H1 (cell line): ENCODE measurements around the gene TAF11L11. TPM values are rescaled to one million over a fixed set of nuclear protein-coding genes. Genes with fewer than 3 reads are reported as not detected.
"Not testable (repeated sequence)": the region's sequence is repeated elsewhere in the genome, so short reads cannot be mapped to it uniquely, and the experiment has no call there.

Experiments used
- CTCF ChIA-PET: fragments of 300-600 bp; sonication (Branson Sonifier 250); formaldehyde crosslinking; loops from one replicate; lab custom pipeline; 2021; ENCODE audit not compliant: partially characterized antibody; lab: Charles Lee
- POLR2A ChIA-PET: fragments of 300-600 bp; sonication (Branson Sonifier 250); formaldehyde crosslinking; loops from one replicate; lab custom pipeline; 2021; ENCODE audit warnings: inconsistent platforms; ENCODE audit not compliant: partially characterized antibody; lab: Charles Lee
- DNase-seq, 2 experiments: peaks; one replicate each; pipeline versions ENCODE4 v3.0.0 to v3.0.0-alpha.2; 2010 to 2022; ENCODE audit warnings: low spot score in 2 of 2, low read depth in 1 of 2, mixed read lengths in 1 of 2
- FAIRE-seq: peaks from 2 replicates; lab custom pipeline; 2011; peaks lifted over from hg19 to GRCh38; lab: Jason Lieb, UNC
- H2AFZ ChIP-seq: 2 replicates; pipeline ENCODE4 v1.8.1; 2012; ENCODE audit warnings: low read length, inconsistent platforms
- H2AK5ac ChIP-seq: 2 replicates; pipeline ENCODE4 v1.6.1; 2013; ENCODE audit warnings: low read depth, low read length
- H2BK120ac ChIP-seq: replicated peaks from 2 replicates; pipeline ENCODE3; 2013; ENCODE audit warnings: low read depth, low read length, inconsistent platforms
- H2BK12ac ChIP-seq: 2 replicates; pipeline ENCODE4 v1.6.1; 2013; ENCODE audit warnings: low read depth, low read length
- H2BK15ac ChIP-seq: 2 replicates; pipeline ENCODE4 v1.6.1; 2013; ENCODE audit warnings: low read length
- H2BK20ac ChIP-seq: 2 replicates; pipeline ENCODE4 v1.6.1; 2013; ENCODE audit warnings: low read length
- H2BK5ac ChIP-seq: 2 replicates; pipeline ENCODE4 v1.6.1; 2013; ENCODE audit warnings: low read depth, low read length
- H3K14ac ChIP-seq: 2 replicates; pipeline ENCODE4 v1.6.1; 2013; ENCODE audit warnings: inconsistent platforms; ENCODE audit not compliant: insufficient read length
- H3K18ac ChIP-seq: 2 replicates; pipeline ENCODE4 v1.6.1; 2013; ENCODE audit warnings: low read length; ENCODE audit errors: extremely low read depth
- H3K23ac ChIP-seq: 2 replicates; pipeline ENCODE4 v1.6.1; 2013; ENCODE audit warnings: inconsistent platforms; ENCODE audit not compliant: insufficient read length
- H3K23me2 ChIP-seq: 2 replicates; pipeline ENCODE4 v1.6.1; 2013; ENCODE audit warnings: low read depth, low read length
- H3K27ac ChIP-seq: 2 replicates; pipeline ENCODE4 v1.6.1; 2011; ENCODE audit warnings: low read depth, low read length, inconsistent platforms
- H3K27me3 ChIP-seq, 4 experiments: replicated peaks in 1 of 4; 1 replicate in 1 of 4; 2 replicates in 3 of 4; pipeline versions ENCODE4 v1.6.1 to v1.8.1; 2011 to 2013; ENCODE audit warnings: low read length in 3 of 4, mild to moderate bottlenecking in 3 of 4, inconsistent platforms in 2 of 4, mixed read lengths in 2 of 4, moderate library complexity in 1 of 4; ENCODE audit not compliant: control insufficient read depth in 3 of 4, insufficient read depth in 3 of 4; ENCODE audit errors: extremely low read depth in 1 of 4
- H3K36me3 ChIP-seq, 4 experiments: 2 replicates each; pipeline versions ENCODE4 v1.6.1 to v1.8.1; 2011 to 2013; ENCODE audit warnings: mild to moderate bottlenecking in 4 of 4, low read length in 3 of 4, moderate library complexity in 2 of 4, control low read depth in 1 of 4, inconsistent platforms in 1 of 4; ENCODE audit not compliant: insufficient read depth in 4 of 4, control insufficient read depth in 2 of 4
- H3K4ac ChIP-seq: replicated peaks from 2 replicates; pipeline ENCODE3; 2013; ENCODE audit warnings: low read length, low read depth, mixed read lengths, inconsistent platforms; ENCODE audit not compliant: insufficient read length
- H3K4me1 ChIP-seq, 4 experiments: replicated peaks in 1 of 4; 1 replicate in 1 of 4; 2 replicates in 3 of 4; pipeline versions ENCODE4 v1.6.1 to v1.8.1; 2011 to 2013; ENCODE audit warnings: low read length in 3 of 4, inconsistent platforms in 2 of 4, mixed read lengths in 1 of 4; ENCODE audit not compliant: insufficient read depth in 4 of 4, control insufficient read depth in 3 of 4
- H3K4me2 ChIP-seq, 2 experiments: 2 replicates each; pipeline versions ENCODE4 v1.6.1 to v1.8.1; 2011 to 2013; ENCODE audit warnings: low read depth in 2 of 2, low read length in 2 of 2, control low read depth in 1 of 2, inconsistent platforms in 1 of 2, mild to moderate bottlenecking in 1 of 2; ENCODE audit not compliant: insufficient read depth in 1 of 2
- H3K4me3 ChIP-seq, 4 experiments: fragments of 200-600, 300-600 bp in 1 of 4; sonication (generic), shearing (Covaris generic), sonication (Bioruptor Twin) in 1 of 4; 2 replicates each; pipeline versions ENCODE4 v1.5.1 to v1.8.1; 2011 to 2016; ENCODE audit warnings: low read length in 4 of 4, low read depth in 3 of 4, control low read depth in 2 of 4, inconsistent platforms in 2 of 4, mild to moderate bottlenecking in 2 of 4, mixed read lengths in 1 of 4, moderate library complexity in 1 of 4; ENCODE audit not compliant: insufficient read depth in 2 of 4; ENCODE audit errors: extremely low read depth in 1 of 4
- H3K56ac ChIP-seq: replicated peaks from 2 replicates; pipeline ENCODE3; 2013; ENCODE audit warnings: low read depth, mild to moderate bottlenecking, mixed read lengths, low read length, inconsistent platforms; ENCODE audit not compliant: insufficient read length
- H3K79me1 ChIP-seq: 2 replicates; pipeline ENCODE4 v1.6.1; 2013; ENCODE audit warnings: low read depth, low read length, control low read depth
- H3K79me2 ChIP-seq, 2 experiments: 2 replicates each; pipeline versions ENCODE4 v1.6.1 to v1.8.1; 2012 to 2013; ENCODE audit warnings: low read length in 2 of 2, mild to moderate bottlenecking in 2 of 2, inconsistent platforms in 1 of 2; ENCODE audit not compliant: insufficient read depth in 2 of 2, control insufficient read depth in 1 of 2
- H3K9ac ChIP-seq, 4 experiments: replicated peaks in 1 of 4; 1 replicate in 1 of 4; 2 replicates in 3 of 4; pipeline versions ENCODE4 v1.6.1 to v1.8.1; 2011 to 2013; ENCODE audit warnings: low read depth in 3 of 4, low read length in 3 of 4, control low read depth in 2 of 4, mild to moderate bottlenecking in 2 of 4, moderate library complexity in 2 of 4, inconsistent platforms in 1 of 4; ENCODE audit errors: extremely low read depth in 1 of 4
- H3K9me3 ChIP-seq, 2 experiments: 2 replicates each; pipeline versions ENCODE4 v1.6.1 to v1.8.1; 2012 to 2013; ENCODE audit warnings: mild to moderate bottlenecking in 2 of 2, moderate library complexity in 2 of 2, control low read depth in 1 of 2, inconsistent platforms in 1 of 2, low read depth in 1 of 2, low read length in 1 of 2, mixed read lengths in 1 of 2; ENCODE audit not compliant: insufficient read depth in 2 of 2
- H4K20me1 ChIP-seq, 2 experiments: replicated peaks in 1 of 2; 2 replicates each; pipeline versions ENCODE3 to v1.8.1; 2011 to 2013; ENCODE audit warnings: inconsistent platforms in 2 of 2, low read length in 2 of 2, mild to moderate bottlenecking in 1 of 2; ENCODE audit not compliant: insufficient read depth in 2 of 2, control insufficient read depth in 1 of 2
- H4K5ac ChIP-seq: 2 replicates; pipeline ENCODE4 v1.6.1; 2013; ENCODE audit warnings: low read length, low read depth, mixed read lengths, inconsistent platforms; ENCODE audit not compliant: insufficient read length
- H4K8ac ChIP-seq: 2 replicates; pipeline ENCODE4 v1.8.0; 2013; ENCODE audit warnings: mild to moderate bottlenecking, moderate library complexity, low read length, inconsistent platforms; ENCODE audit not compliant: insufficient read depth; ENCODE audit errors: extremely low read depth
- H4K91ac ChIP-seq: replicated peaks from 2 replicates; pipeline ENCODE3; 2013; ENCODE audit warnings: low read length, mixed read lengths, inconsistent platforms; ENCODE audit not compliant: insufficient read length
- WGBS, 2 experiments: shearing (Covaris generic) in 1 of 2; methylation state at CpG; one replicate each; pipeline versions ENCODE4 v1.1.6 to v1.1.7; 2013 to 2015; ENCODE audit warnings: low lambda C conversion rate in 2 of 2, mixed read lengths in 2 of 2, inconsistent platforms in 1 of 2, low coverage in 1 of 2, missing lambda C conversion rate in 1 of 2; ENCODE audit not compliant: insufficient replicate concordance in 2 of 2, insufficient coverage in 1 of 2, insufficient read length in 1 of 2; ENCODE audit errors: extremely low coverage in 1 of 2, missing lambda C conversion rate in 1 of 2; 5-methylcytosine and 5-hydroxymethylcytosine counted together
- long read RNA-seq, 2 experiments: library from RNA in 1 of 2; library from capped mRNA in 1 of 2; stranded (forward); transcript quantifications; one replicate each; pipeline ENCODE4 v2.0.0, GENCODE V29; 2021; ENCODE audit warnings: inconsistent platforms in 1 of 2
- polyA minus RNA-seq, 3 experiments: library from RNA; depleted of rRNA, polyadenylated mRNA; stranded (reverse); fragments of >200 nt; gene quantifications; 1 replicate in 2 of 3; 2 replicates in 1 of 3; pipeline ENCODE4 v1.2.3, GENCODE V29; 2011
- polyA plus RNA-seq, 7 experiments: library from polyadenylated mRNA; depleted of rRNA in 3 of 7; stranded (reverse) in 5 of 7; unstranded in 2 of 7; fragments of >200 nt in 5 of 7; fragments of 200-250 nt in 2 of 7; gene quantifications; 1 replicate in 5 of 7; 2 replicates in 1 of 7; 4 replicates in 1 of 7; pipeline versions ENCODE4 v1.2.1 to v1.2.3, GENCODE V29; 2011 to 2013; ENCODE audit warnings: missing spikeins in 2 of 7, mixed read lengths in 2 of 7
- total RNA-seq: library from RNA; stranded (reverse); fragmentation: NEBNext Ultra II Directional; extraction: Animal tissue kit (Norgen Biotek cat#: 25700); gene quantifications from 2 replicates; pipeline ENCODE4 v1.2.1, GENCODE V29; 2021

Gene TAF11L11
- total RNA-seq = not detected in 2 replicates
- not detected in 2 replicates for polyA plus RNA-seq (2011; rRNA removed)
- not detected for polyA plus RNA-seq (2011; cell fraction: cytosol; rRNA removed)
- not detected for polyA plus RNA-seq (2011; cell fraction: nucleus; rRNA removed)
- polyA plus RNA-seq (2012, experiment 1 of 2) = not detected in 4 replicates
- not detected for polyA plus RNA-seq (2012, experiment 2 of 2)
- polyA plus RNA-seq (2013, experiment 1 of 2) = not detected
- polyA plus RNA-seq (2013, experiment 2 of 2) = not detected
- not detected in 2 replicates for polyA minus RNA-seq (2011; rRNA and poly(A)+ RNA removed)
- polyA minus RNA-seq (2011; cell fraction: cytosol; rRNA and poly(A)+ RNA removed) = not detected
- not detected for polyA minus RNA-seq (2011; cell fraction: nucleus; rRNA and poly(A)+ RNA removed)
- long read RNA-seq, experiment 1 = 0 reads
- long read RNA-seq, experiment 2 = 0 reads

DNA sequence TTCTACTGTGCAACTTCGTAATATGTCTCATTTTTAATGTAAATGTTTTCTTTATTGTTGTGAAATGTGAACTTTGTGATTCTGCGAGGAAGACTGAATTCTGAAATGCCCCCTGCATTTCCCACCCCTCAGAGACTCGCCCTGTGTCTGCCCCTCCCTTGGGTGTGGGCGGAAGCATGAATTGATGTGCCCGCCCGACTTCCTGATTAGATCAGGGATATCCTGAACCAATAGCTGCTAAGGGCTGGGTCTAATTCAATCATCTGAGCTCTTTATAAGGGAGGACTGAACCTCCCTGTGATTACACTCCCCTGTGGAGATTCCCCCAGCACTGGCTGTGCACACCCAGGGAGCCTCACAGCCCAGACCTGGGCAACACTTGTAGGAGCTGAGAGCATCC is at the start of gene TAF11L11:
TSS of gene TAF11L11 (plus strand) at position 304 of the 400 bp plus-strand sequence.
- H3K4me2 ChIP-seq, H2BK15ac ChIP-seq, H3K4ac ChIP-seq, H3K27me3 ChIP-seq, H2AFZ ChIP-seq, H3K23ac ChIP-seq, H3K27ac ChIP-seq, H3K36me3 ChIP-seq, H3K4me3 ChIP-seq, DNase-seq, H3K56ac ChIP-seq, H3K9me3 ChIP-seq, H4K8ac ChIP-seq, H3K4me1 ChIP-seq, FAIRE-seq, H3K79me2 ChIP-seq, H3K18ac ChIP-seq, H3K23me2 ChIP-seq, POLR2A ChIA-PET, H2BK120ac ChIP-seq, H4K20me1 ChIP-seq, H2BK20ac ChIP-seq, H3K9ac ChIP-seq, H4K91ac ChIP-seq, H3K79me1 ChIP-seq, H2BK5ac ChIP-seq, H4K5ac ChIP-seq, H2AK5ac ChIP-seq, H2BK12ac ChIP-seq, H3K14ac ChIP-seq: not testable (repeated sequence)
- CTCF ChIA-PET = interaction anchor here (0.8 kb wide), 1 partner anchor 11 kb away, joined by 3 read pairs; no protein-coding TSS in a partner anchor
- 90% methylated on average over 6 of the region's 6 CpGs; no CpG with 5 or more reads in 1 of the 2 experiments for whole genome bisulfite sequencing, 2 experiments
